CD1c-positive myeloid dendritic cell (primary cell): Measurements from ENCODE around the gene SLC7A11.
A peak's percentile ranks its signal among the peaks of the same experiment; 100 is the strongest.
"Not testable (repeated sequence)": the region's sequence is repeated elsewhere in the genome, so short reads cannot be mapped to it uniquely, and the experiment has no call there.

Experiments used
- DNase-seq: peaks from one replicate; pipeline ENCODE4 v3.0.0-alpha.2; 2016; ENCODE audit errors: extremely low spot score

Gene SLC7A11

GRCh38 chr4:138210576-138210975, 31.6 kb downstream of the SLC7A11 start:
- not testable (repeated sequence) for DNase-seq

- DNase-seq, result no peak
These were observed 33.1 kb downstream of the SLC7A11 start for GRCh38 chr4:138209094-138209493.

GRCh38 chr4:138205531-138206233, 36.5 kb downstream of the SLC7A11 start:
- DNase-seq, result peak; percentile 28

DNA sequence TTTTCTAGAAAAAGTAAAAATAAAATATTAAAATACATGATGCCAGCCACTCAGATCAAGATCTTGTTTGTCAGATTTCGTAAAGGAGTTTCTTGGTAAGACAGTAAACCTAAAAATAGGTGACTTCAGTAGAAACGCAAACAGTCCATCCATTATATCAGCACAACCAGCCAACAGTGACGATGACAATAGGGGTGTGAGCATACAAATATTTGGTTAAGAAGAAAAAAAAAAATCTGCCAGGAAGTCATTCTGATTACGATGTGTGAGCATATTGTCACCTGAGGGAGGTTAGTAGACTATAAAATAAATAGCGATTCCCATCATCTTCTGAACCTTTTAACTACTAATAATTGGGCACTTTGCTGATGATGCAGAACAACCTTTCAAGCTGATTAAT, 37.6 kb downstream of the SLC7A11 start:
- no peak for DNase-seq

DNA sequence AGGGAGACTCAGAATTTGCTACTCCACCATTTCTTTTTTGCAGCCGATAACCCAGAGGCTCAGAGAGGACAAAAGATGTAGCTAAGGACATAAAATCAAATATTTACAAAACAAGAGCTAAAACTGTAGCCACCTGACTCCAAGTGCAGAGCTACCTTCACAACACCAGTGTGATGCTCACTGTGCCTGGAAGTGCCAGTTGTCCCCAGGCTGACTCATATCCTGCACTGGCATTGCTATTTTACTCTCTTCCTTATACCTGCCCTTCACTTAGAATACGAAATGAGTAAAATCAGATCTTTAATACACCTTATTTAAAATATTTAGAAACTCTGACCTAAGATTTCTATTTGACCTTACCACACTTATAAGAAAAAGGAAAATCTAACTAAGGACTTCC, 39.5 kb downstream of the SLC7A11 start:
- no peak for DNase-seq

GRCh38 chr4:138200236-138200590, 41.9 kb downstream of the SLC7A11 start:
- no peak for DNase-seq

DNA sequence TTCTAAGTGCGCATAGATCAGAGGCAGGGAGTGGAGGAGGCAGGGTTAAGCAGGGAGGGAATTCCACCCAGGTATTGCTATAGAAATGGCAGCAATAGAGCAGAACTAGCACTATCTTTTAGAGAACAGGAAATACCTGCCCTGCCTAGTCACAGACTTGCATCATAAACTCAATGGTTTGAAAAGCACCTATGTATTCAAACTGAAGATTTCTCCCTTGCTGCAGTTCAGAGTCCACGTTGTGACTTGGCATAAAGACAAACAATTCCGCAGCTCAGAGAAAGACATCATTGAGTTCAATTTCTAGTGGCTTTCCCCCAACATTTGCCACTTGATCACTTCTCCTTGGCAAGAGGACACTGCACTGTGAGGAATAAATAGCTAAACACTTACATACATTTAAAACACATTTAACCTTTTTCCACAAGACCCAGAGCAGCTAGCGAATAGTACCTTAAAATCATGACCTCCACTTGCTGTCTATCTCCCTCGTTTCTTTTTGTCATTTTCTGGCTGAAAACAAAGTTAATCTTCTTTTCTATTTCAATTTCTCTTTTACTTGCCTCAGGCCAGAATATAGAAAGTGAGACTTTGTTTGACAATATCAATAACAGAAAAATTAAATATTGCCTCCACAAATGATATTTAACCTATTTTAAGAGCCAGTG, 42.4 kb downstream of the SLC7A11 start:
- no peak for DNase-seq

GRCh38 chr4:138196153-138196552, 46.0 kb downstream of the SLC7A11 start:
- no peak for DNase-seq

- DNase-seq, result no peak
These were observed 48.2 kb downstream of the SLC7A11 start for GRCh38 chr4:138193963-138194362.

DNA sequence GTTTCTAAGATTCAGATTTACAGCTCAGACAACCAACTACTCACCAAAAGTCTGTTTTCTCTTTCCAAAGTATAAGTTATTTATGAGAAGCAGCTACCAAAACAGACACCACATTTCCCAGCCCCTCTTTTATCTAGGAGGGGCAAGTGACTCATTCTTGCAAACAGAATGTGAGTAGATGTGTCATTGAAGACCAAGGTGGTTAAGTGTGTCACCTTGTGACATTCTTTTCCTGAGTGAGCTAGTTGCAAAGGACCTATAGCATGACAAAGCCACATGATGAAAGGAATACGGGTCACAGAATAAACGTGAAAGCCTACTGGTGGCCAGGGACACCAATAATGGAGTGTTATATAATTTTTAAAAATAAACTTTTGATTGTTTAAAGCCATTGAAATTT, 50.0 kb downstream of the SLC7A11 start:
- DNase-seq, result peak; percentile 35

GRCh38 chr4:138190452-138190858, 51.7 kb downstream of the SLC7A11 start:
- peak; percentile 91 for DNase-seq

DNA sequence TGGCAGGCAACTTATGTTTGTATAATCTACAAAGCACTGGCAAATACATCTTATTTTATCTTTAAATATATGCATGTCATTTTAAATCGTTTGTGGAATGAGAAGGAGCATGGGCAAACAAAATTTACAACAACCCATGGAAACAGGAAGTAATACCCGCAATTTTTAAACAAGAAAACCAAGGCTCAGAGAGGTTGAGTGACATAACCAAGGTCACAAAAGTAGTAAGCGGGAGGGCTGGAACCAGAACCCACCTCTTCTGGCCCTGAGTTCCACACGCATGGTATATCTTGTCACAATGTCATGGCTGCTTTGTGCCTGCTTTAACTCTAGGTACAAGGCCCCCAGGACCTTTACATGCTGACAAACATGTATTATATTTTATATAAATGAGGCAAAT, 52.9 kb downstream of the SLC7A11 start:
- DNase-seq, result peak; percentile 67

DNA sequence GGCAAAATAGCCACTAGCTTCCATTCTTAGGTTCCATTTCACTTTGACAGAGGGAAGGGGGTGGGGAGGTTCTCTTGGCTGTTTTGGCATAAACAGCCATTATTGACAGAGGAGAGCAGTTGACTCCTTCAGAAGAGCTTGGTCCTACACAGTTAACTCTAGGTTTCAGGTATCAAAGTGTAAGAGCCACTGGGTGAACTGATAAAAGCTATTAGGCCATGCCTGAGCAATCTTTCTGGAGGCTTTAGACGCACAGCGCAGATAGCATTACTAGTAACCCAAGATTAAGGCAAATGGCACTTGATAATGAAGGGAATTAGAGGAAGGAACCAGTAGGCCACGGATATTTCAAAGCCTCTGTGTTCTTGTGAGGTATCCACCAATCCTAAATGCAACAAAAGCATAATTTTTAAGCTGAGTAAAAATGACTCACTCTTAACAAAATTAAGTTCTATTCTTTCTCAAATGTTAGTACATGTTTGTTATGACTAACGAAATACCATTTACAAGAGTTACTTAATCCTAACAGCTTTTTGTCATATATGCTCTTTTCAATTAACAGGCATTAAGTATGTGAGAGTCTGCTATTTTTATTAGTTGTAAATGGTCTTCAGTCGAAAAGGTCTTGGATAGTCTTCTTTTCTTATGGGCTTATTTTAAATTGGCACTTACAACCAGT, 53.6 kb downstream of the SLC7A11 start:
- DNase-seq, result peak; percentile 45

DNA sequence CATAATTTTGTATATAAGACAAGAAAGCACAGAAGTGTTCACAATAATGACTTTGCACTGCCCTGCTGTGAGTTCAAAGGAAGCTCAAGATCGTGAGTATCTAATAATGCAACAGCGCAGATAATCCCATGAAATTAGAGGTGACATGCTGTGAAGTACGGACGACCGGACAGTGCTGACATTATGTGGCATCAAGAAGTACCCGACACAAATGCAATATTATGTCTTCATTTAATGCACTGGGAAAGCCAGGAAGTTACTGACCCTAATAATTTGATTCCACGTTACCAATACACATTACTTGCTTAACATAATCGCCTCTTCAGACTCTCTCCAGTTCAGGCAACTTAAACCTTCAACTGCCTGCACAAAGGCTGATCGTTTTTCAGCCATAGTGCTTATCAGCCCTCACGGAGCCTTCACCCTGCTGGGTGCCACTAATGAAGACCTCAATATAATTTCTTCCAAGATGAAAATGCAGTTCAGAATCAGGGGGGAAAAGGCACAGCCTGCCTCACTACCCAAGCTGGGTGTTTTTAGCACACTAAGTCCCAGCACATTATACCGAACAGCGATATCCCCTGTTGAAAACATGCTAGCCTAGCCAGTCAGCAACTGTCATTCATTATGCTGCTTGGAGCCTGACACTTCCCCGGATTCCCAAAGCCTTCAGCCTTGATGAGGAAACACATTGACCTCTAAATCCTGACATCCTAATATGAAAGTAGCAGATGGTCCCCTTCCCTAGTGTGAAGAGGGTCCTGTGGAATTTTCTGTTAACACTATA, 56.1 kb downstream of the SLC7A11 start:
- DNase-seq, result no peak

DNA sequence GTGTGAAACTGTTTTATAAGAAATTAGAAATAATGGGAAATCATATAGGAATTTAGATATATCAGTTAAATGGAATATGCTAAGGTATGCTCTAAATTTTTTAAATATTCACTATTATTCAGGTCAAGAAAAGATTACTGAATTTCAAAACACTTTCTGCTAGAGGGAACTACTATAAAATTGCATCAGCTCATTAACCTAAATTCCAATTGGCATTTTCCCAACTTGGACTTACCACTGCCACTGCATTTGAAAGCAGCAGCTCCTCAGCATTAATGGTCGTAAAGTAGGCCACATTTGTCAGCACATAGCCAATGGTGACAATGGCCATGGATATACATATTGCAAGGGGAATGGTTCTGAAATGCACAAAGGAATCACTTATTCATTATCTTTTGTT, 57.3 kb downstream of the SLC7A11 start:
- peak; percentile 47 for DNase-seq

GRCh38 chr4:138182838-138183426, 59.2 kb downstream of the SLC7A11 start:
- peak; percentile 51 for DNase-seq

DNA sequence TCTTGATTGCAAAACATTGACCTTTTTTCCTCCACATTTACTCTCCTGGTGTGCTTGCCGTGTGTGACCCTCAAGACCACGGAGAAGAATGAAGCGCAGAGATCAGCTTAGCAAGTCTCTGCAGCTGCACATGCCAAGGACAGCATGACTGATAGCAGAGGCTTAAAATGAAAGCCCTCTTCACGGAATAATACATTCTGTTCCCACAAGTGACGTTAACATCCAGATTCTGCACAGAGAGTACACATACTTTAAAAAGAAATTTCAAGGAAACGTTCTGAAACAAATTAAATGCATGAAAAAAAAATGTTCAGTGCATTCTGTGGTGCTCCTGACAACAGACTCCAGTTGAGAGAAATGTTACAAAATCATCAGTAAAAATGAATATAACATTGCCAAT, 60.9 kb downstream of the SLC7A11 start:
- DNase-seq, result no peak

- peak; percentile 13 for DNase-seq
These were observed 63.6 kb downstream of the SLC7A11 start for GRCh38 chr4:138178566-138178965.

GRCh38 chr4:138177278-138177968, 64.7 kb downstream of the SLC7A11 start:
- DNase-seq, result no peak

GRCh38 chr4:138174981-138175794, 67.0 kb downstream of the SLC7A11 start:
- no peak for DNase-seq
